Activated T-cell treated with anti-CD3 and anti-CD28 coated beads, Interleukin-2, amount 50 U/mL, for 24 hours (primary cell): Measurements from ENCODE around the gene GLIPR2.
A peak's percentile ranks its signal among the peaks of the same experiment; 100 is the strongest.

ENCODE experiments used
- DNase-seq: peaks from one replicate; pipeline ENCODE4 v3.0.0-alpha.2; 2020
- H3K27ac Mint-ChIP-seq: 2 replicates; pipeline ENCODE4 v1.8.0; 2020; ENCODE audit warnings: mild to moderate bottlenecking, mixed read lengths
- H3K27me3 Mint-ChIP-seq: 2 replicates; pipeline ENCODE4 v1.8.0; 2020; ENCODE audit warnings: mixed read lengths
- H3K36me3 Mint-ChIP-seq: 2 replicates; pipeline ENCODE4 v1.8.0; 2020; ENCODE audit warnings: low read depth, mixed read lengths
- H3K4me1 Mint-ChIP-seq: 2 replicates; pipeline ENCODE4 v1.8.0; 2020; ENCODE audit warnings: low read depth, mixed read lengths
- H3K4me3 Mint-ChIP-seq: 2 replicates; pipeline ENCODE4 v1.8.0; 2020; ENCODE audit warnings: mild to moderate bottlenecking, moderate library complexity, mixed read lengths
- H3K9me3 Mint-ChIP-seq: 2 replicates; pipeline ENCODE4 v1.8.0; 2020; ENCODE audit warnings: mixed read lengths

GLIPR2 gene

DNA sequence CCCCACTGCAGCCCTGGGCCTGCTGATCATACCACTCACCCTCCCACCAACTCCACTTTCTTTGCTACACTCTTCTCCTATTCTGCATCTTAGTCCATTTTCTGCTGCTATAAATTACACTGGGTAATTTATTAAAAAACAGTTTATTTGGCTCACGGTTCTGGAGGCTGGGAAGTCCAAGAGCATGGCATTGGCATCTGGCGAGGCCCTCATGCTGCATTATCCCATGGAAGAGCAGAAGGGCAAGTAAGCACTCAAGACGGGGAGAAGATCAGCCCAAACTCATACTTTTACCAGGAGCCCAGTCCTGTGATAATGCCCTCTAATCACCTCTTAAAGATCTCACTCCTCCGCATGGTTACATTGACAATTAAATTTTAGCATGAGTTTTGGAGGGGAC, 9.4 kb downstream of the GLIPR2 start:
- peaks cover 12% of the 10 kb centered on the region for H3K9me3 Mint-ChIP-seq
- no peaks in the 10 kb centered on the region for H3K27me3 Mint-ChIP-seq
- DNase-seq = no peak
- H3K27ac Mint-ChIP-seq = no peak overlapping the region
- peaks cover 26% of the 10 kb centered on the region for H3K36me3 Mint-ChIP-seq
- H3K4me3 Mint-ChIP-seq = no peak overlapping the region
- peaks cover 90% of the 10 kb centered on the region for H3K4me1 Mint-ChIP-seq

GRCh38 chr9:36146651-36147050, 10.1 kb downstream of the GLIPR2 start:
- H3K9me3 Mint-ChIP-seq = peaks cover 12% of the 10 kb centered on the region
- H3K27ac Mint-ChIP-seq = no peak overlapping the region
- peaks cover 91% of the 10 kb centered on the region for H3K4me1 Mint-ChIP-seq
- no peak overlapping the region for H3K4me3 Mint-ChIP-seq
- no peaks in the 10 kb centered on the region for H3K27me3 Mint-ChIP-seq
- peaks cover 27% of the 10 kb centered on the region for H3K36me3 Mint-ChIP-seq
- DNase-seq = no peak

GRCh38 chr9:36147441-36148175, 11.1 kb downstream of the GLIPR2 start:
- Mint-ChIP-seq H3K27me3 (no peaks in the 10 kb centered on the region), H3K4me1 (peaks cover 90% of the 10 kb centered on the region), H3K27ac (no peak overlapping the region), H3K36me3 (peaks cover 32% of the 10 kb centered on the region), H3K4me3 (no peak overlapping the region), H3K9me3 (peaks cover 12% of the 10 kb centered on the region)
- no peak for DNase-seq

GRCh38 chr9:36148311-36149051, 11.9 kb downstream of the GLIPR2 start:
- Mint-ChIP-seq H3K9me3 (peaks cover 12% of the 10 kb centered on the region), H3K4me3 (no peak overlapping the region), H3K27ac (peak overlapping the region; percentile 38), H3K36me3 (peaks cover 32% of the 10 kb centered on the region), H3K27me3 (no peaks in the 10 kb centered on the region), H3K4me1 (peaks cover 89% of the 10 kb centered on the region)
- peak; percentile 73 for DNase-seq

- Mint-ChIP-seq H3K27me3 (no peaks in the 10 kb centered on the region), H3K9me3 (peaks cover 12% of the 10 kb centered on the region), H3K36me3 (peaks cover 29% of the 10 kb centered on the region), H3K4me1 (peaks cover 87% of the 10 kb centered on the region), H3K4me3 (no peak overlapping the region), H3K27ac (no peak overlapping the region)
- DNase-seq = no peak
Observed at GRCh38 chr9:36149197-36149596, 12.7 kb downstream of the GLIPR2 start.

DNA sequence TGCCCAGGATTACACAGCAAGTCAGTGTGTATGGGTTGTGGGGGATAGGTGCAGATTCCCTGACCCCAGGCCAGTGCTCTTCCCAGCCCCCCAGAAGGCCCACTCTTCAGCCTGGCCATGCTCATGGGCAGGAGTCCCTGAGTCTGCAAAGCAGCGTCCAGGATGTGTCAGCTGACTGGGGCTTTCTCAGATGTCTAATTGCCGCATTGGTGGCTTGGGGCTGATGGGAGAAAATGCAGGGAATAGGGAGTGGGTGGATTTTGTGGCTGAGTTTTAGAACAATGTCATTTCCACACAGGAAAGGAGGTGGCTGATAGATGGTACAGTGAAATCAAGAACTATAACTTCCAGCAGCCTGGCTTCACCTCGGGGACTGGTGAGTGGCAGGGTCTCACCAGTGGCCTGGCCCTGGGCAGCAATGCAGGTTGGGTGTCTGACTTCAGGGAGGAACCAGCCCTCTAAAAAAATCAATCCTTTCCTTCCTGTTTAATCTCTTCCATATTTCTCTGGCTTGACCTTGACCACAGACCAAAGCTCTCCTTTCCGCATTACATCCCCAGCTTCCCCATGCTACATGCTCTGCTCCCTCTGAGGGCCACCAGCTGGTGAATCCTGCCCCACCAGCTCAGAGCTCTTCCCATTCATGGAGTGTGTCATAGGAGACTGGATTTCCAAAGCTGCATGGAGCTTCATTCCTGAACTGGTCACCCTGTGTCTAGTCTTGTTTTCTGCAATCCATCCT, 14.2 kb downstream of the GLIPR2 start:
- Mint-ChIP-seq H3K36me3 (peaks cover 27% of the 10 kb centered on the region), H3K27me3 (no peaks in the 10 kb centered on the region), H3K27ac (peak overlapping the region; percentile 95), H3K9me3 (peaks cover 7% of the 10 kb centered on the region), H3K4me3 (peak overlapping the region; percentile 75), H3K4me1 (peaks cover 79% of the 10 kb centered on the region)
- no peak for DNase-seq

DNA sequence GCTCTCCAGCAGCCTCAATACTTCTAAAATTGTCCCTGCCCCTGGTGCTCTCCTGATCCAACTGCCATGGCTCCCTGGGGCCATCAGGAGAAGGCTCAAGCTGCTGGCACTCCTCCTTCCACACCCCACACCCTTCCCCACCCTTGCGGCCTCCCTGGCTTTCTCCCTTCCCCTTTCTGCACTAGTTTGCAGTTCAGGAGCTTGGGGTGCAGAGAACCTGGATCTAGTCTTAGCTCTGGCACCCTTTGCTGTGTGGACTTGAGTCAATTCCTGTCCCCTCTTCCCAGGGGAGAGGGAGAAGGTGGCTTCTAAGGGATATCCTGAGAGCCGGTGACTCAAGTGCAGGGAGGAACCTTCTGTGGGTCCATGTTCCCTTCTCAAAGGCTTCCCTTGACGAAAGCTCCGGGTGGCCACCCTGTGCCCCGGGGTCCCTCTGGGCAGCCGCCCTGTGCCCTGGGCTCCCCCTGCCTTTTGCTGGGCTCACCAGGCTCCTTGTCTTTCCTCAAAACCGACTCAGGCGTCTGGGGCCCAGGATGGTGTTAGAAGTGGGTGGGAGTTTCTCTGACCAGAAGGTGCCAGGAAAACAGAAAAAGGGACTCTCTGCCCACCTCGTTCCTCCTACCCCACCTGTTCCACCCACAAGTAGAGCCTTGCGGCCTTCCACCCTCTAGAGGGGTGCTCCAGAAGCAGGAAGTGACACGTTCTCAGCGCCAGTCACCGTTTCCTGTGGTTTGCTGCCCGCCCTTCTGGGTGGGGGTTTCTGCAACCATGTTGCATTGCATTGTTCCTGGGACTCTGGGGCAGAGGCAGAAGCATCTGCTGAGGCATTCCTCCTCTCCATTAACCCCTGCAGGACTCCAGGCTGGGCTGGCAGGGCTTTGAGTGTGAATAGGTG, 15.0 kb downstream of the GLIPR2 start:
- Mint-ChIP-seq H3K4me1 (peaks cover 75% of the 10 kb centered on the region), H3K27ac (peak overlapping the region; percentile 95), H3K9me3 (peaks cover 2% of the 10 kb centered on the region), H3K27me3 (no peaks in the 10 kb centered on the region), H3K4me3 (peak overlapping the region; percentile 75), H3K36me3 (peaks cover 23% of the 10 kb centered on the region)
- DNase-seq = peak; percentile 88

GRCh38 chr9:36152741-36153438, 16.4 kb downstream of the GLIPR2 start:
- Mint-ChIP-seq H3K4me1 (peaks cover 64% of the 10 kb centered on the region), H3K36me3 (peaks cover 15% of the 10 kb centered on the region), H3K4me3 (no peak overlapping the region), H3K27ac (peak overlapping the region; percentile 44), H3K27me3 (no peaks in the 10 kb centered on the region), H3K9me3 (peaks cover 3% of the 10 kb centered on the region)
- no peak for DNase-seq

DNA sequence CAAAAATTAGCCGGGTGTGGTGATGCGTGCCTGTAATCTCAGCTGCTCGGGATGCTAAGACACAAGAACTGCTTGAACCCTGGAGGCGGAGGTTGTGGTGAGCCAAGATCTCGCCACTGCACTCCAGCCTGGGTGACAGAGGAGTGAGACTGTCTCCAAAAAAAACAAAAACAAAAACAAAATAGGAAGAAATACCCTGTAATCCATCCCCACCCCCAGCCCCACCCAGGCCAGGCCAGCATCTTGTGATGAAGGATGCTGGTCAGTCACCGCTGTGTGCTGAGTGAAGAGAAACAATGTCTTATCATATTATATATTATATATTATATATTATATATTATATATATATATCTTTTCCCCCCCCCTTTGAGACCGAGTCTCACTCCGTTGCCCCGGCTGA, 17.2 kb downstream of the GLIPR2 start:
- no peak overlapping the region for H3K4me3 Mint-ChIP-seq
- DNase-seq = no peak
- H3K27ac Mint-ChIP-seq = no peak overlapping the region
- H3K36me3 Mint-ChIP-seq = peaks cover 18% of the 10 kb centered on the region
- H3K27me3 Mint-ChIP-seq = no peaks in the 10 kb centered on the region
- H3K4me1 Mint-ChIP-seq = peaks cover 61% of the 10 kb centered on the region
- H3K9me3 Mint-ChIP-seq = peaks cover 3% of the 10 kb centered on the region

- Mint-ChIP-seq H3K9me3 (peaks cover 3% of the 10 kb centered on the region), H3K4me3 (no peak overlapping the region), H3K27me3 (no peaks in the 10 kb centered on the region), H3K4me1 (peaks cover 57% of the 10 kb centered on the region), H3K36me3 (peaks cover 18% of the 10 kb centered on the region), H3K27ac (peak overlapping the region; percentile 9)
- no peak for DNase-seq
Observed at GRCh38 chr9:36154331-36154952, 17.9 kb downstream of the GLIPR2 start.

- DNase-seq = no peak
- Mint-ChIP-seq H3K36me3 (peaks cover 18% of the 10 kb centered on the region), H3K27me3 (no peaks in the 10 kb centered on the region), H3K27ac (no peak overlapping the region), H3K4me1 (peaks cover 42% of the 10 kb centered on the region), H3K9me3 (peaks cover 3% of the 10 kb centered on the region), H3K4me3 (no peak overlapping the region)
Observed at GRCh38 chr9:36156116-36156515, 19.6 kb downstream of the GLIPR2 start.

DNA sequence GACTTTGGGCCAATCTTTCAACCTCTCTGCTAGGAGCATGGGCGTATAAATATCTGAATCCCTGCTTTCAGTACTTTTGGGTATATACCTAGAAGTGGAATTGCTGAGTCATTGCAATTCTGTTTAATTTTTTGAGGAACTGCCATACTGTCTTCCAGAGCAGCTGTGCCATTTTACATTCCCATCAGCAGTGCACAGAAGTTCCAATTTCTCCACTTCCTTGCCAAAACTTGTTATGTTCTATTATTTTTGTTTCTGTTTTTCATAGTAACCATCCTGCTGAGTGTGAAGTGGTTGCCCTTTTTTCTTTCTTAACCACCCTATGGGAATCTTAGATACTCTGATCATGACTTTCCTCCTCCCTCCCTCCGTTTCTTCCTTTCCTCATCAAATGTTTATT, 21.6 kb downstream of the GLIPR2 start:
- H3K27me3 Mint-ChIP-seq = no peaks in the 10 kb centered on the region
- H3K4me3 Mint-ChIP-seq = no peak overlapping the region
- H3K27ac Mint-ChIP-seq = no peak overlapping the region
- no peak for DNase-seq
- peaks cover 24% of the 10 kb centered on the region for H3K4me1 Mint-ChIP-seq
- peaks cover 13% of the 10 kb centered on the region for H3K36me3 Mint-ChIP-seq
- peaks cover 3% of the 10 kb centered on the region for H3K9me3 Mint-ChIP-seq

DNA sequence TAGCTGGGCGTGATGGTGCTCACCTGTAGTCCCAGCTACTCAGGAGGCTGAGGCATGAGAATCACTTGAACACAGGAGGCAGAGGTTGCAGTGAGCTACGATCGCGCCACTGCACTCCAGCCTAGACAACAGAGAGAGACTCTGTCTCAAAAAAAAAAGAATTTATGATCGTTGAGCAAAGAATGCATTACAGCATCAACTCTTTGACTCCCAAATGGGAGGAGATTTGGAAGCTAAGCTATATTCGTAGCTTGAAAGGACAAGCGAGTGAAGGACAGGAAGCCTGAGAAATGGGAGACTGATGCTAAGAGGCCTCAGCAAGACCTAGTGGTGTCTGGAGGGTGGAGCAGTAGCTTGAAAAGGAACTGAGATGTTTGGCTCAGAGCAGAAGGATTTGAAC, 22.4 kb downstream of the GLIPR2 start:
- peaks cover 13% of the 10 kb centered on the region for H3K36me3 Mint-ChIP-seq
- peaks cover 3% of the 10 kb centered on the region for H3K9me3 Mint-ChIP-seq
- peaks cover 18% of the 10 kb centered on the region for H3K4me1 Mint-ChIP-seq
- no peak overlapping the region for H3K4me3 Mint-ChIP-seq
- no peak for DNase-seq
- H3K27ac Mint-ChIP-seq = no peak overlapping the region
- H3K27me3 Mint-ChIP-seq = no peaks in the 10 kb centered on the region
